SK-N-SH treated with all-trans-retinoic acid at 6 μM for 48 hours (cell line): ENCODE measurements around the gene DPP10.

ENCODE experiments used
- ATAC-seq: fragments of 200-7000 bp; cut with Tn5 transposase; 3 replicates; pipeline ENCODE4 v1.9.1; 2020; ENCODE audit warnings: mild to moderate bottlenecking, moderate library complexity
- ARNTL ChIP-seq: fragments of 450-650 bp; formaldehyde crosslinking; IDR thresholded peaks from 2 replicates; pipeline ENCODE4 v1.5.0; 2020; ENCODE audit warnings: low read depth, mild to moderate bottlenecking, moderate library complexity, borderline replicate concordance
- BACH2 ChIP-seq: fragments of 250-450 bp; sonication (Bioruptor Pico); IDR thresholded peaks from 2 replicates; pipeline ENCODE4 v1.9.0; 2021; ENCODE audit warnings: mild to moderate bottlenecking, borderline replicate concordance
- CREB5 ChIP-seq: fragments of 250-450 bp; sonication (Bioruptor Pico); IDR thresholded peaks from 2 replicates; pipeline ENCODE4 v1.5.1; 2020; ENCODE audit warnings: low read depth, mild to moderate bottlenecking, moderate library complexity
- CSDC2 ChIP-seq: fragments of 250-450 bp; sonication (Bioruptor Pico); IDR thresholded peaks from 2 replicates; pipeline ENCODE4 v1.5.0; 2020; ENCODE audit warnings: mild to moderate bottlenecking, moderate library complexity
- CSRNP3 ChIP-seq: fragments of 250-450 bp; sonication (Bioruptor Pico); IDR thresholded peaks from 2 replicates; pipeline ENCODE4 v1.5.1; 2021; ENCODE audit warnings: mild to moderate bottlenecking, moderate library complexity
- ESRRG ChIP-seq: fragments of 250-450 bp; sonication (Bioruptor Pico); IDR thresholded peaks from 2 replicates; pipeline ENCODE4 v1.6.1; 2021; ENCODE audit warnings: mild to moderate bottlenecking
- GLIS3 ChIP-seq: fragments of 250-450 bp; sonication (Bioruptor Pico); IDR thresholded peaks from 2 replicates; pipeline ENCODE4 v1.5.0; 2020; ENCODE audit warnings: mild to moderate bottlenecking, moderate library complexity
- ISL1 ChIP-seq: fragments of 250-450 bp; sonication (Bioruptor Pico); IDR thresholded peaks from 2 replicates; pipeline ENCODE4 v2.1.2; 2022; ENCODE audit warnings: mild to moderate bottlenecking, moderate library complexity
- OSR1 ChIP-seq: fragments of 250-450 bp; sonication (Bioruptor Pico); IDR thresholded peaks from 2 replicates; pipeline ENCODE4 v1.8.0; 2022; ENCODE audit warnings: moderate library complexity, mild to moderate bottlenecking, inconsistent platforms
- PPARA ChIP-seq: fragments of 250-450 bp; sonication (Bioruptor Pico); IDR thresholded peaks from 2 replicates; pipeline ENCODE4 v1.5.0; 2020; ENCODE audit warnings: mild to moderate bottlenecking, borderline replicate concordance
- RARB ChIP-seq: fragments of 250-450 bp; sonication (Bioruptor Pico); IDR thresholded peaks from 2 replicates; pipeline ENCODE4 v1.8.0; 2021; ENCODE audit warnings: mild to moderate bottlenecking, moderate library complexity
- SNAI2 ChIP-seq: fragments of 250-450 bp; sonication (Bioruptor Pico); IDR thresholded peaks from 2 replicates; pipeline ENCODE4 v1.5.0; 2020; ENCODE audit warnings: mild to moderate bottlenecking, moderate library complexity
- TCF4 ChIP-seq: fragments of 250-450 bp; sonication (Bioruptor Pico); IDR thresholded peaks from 2 replicates; pipeline ENCODE4 v1.8.0; 2021; ENCODE audit warnings: mild to moderate bottlenecking, moderate library complexity, borderline replicate concordance
- TOX ChIP-seq: fragments of 250-450 bp; sonication (Bioruptor Pico); IDR thresholded peaks from 2 replicates; pipeline ENCODE4 v1.8.0; 2021; ENCODE audit warnings: mild to moderate bottlenecking, moderate library complexity, borderline replicate concordance
- TSHZ2 ChIP-seq: fragments of 250-450 bp; sonication (Bioruptor Pico); IDR thresholded peaks from 2 replicates; pipeline ENCODE4 v1.5.0; 2020; ENCODE audit warnings: mild to moderate bottlenecking, moderate library complexity
- ZC3H10 ChIP-seq: fragments of 250-450 bp; sonication (Bioruptor Pico); IDR thresholded peaks from 2 replicates; pipeline ENCODE4 v1.5.1; 2021; ENCODE audit warnings: mild to moderate bottlenecking, moderate library complexity
- ZFP30 ChIP-seq: fragments of 450-650 bp; formaldehyde crosslinking; IDR thresholded peaks from 2 replicates; pipeline ENCODE4 v1.5.0; 2022; ENCODE audit warnings: mild to moderate bottlenecking, moderate library complexity
- ZNF70 ChIP-seq: fragments of 450-650 bp; formaldehyde crosslinking; IDR thresholded peaks from 2 replicates; pipeline ENCODE4 v1.5.0; 2020; ENCODE audit warnings: mild to moderate bottlenecking, moderate library complexity
- TF ChIP-seq, protein P1 (sequence below): fragments of 250-450 bp; sonication (Bioruptor Pico); IDR thresholded peaks from 2 replicates; pipeline ENCODE4 v1.8.0; 2020; ENCODE audit warnings: mild to moderate bottlenecking, moderate library complexity, borderline replicate concordance

Gene DPP10

GRCh38 chr2:114812261-114812660 is 369.8 kb downstream of the DPP10 start:
- TF ChIP-seq OSR1 (CRISPR knock-in tag) (no peak), CSDC2 (no peak), TSHZ2 (CRISPR knock-in tag) (no peak), ISL1 (CRISPR knock-in tag) (no peak), RARB (no peak), CREB5 (CRISPR knock-in tag) (no peak), SNAI2 (CRISPR knock-in tag) (no peak), ZNF70 (CRISPR knock-in tag) (no peak), CSRNP3 (CRISPR knock-in tag) (no peak), ZFP30 (CRISPR knock-in tag) (no peak), TOX (CRISPR knock-in tag) (no peak), TCF4 (CRISPR knock-in tag) (no peak)
- TF ChIP-seq, protein P1, sequence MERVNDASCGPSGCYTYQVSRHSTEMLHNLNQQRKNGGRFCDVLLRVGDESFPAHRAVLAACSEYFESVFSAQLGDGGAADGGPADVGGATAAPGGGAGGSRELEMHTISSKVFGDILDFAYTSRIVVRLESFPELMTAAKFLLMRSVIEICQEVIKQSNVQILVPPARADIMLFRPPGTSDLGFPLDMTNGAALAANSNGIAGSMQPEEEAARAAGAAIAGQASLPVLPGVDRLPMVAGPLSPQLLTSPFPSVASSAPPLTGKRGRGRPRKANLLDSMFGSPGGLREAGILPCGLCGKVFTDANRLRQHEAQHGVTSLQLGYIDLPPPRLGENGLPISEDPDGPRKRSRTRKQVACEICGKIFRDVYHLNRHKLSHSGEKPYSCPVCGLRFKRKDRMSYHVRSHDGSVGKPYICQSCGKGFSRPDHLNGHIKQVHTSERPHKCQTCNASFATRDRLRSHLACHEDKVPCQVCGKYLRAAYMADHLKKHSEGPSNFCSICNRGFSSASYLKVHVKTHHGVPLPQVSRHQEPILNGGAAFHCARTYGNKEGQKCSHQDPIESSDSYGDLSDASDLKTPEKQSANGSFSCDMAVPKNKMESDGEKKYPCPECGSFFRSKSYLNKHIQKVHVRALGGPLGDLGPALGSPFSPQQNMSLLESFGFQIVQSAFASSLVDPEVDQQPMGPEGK (CRISPR knock-in tag): no peak
- no peak for ATAC-seq

- TF ChIP-seq ZC3H10 (no peak), ARNTL (CRISPR knock-in tag) (no peak), ESRRG (CRISPR knock-in tag) (no peak), CREB5 (CRISPR knock-in tag) (no peak), BACH2 (CRISPR knock-in tag) (no peak), CSRNP3 (CRISPR knock-in tag) (no peak)
- TF ChIP-seq, protein P1 (CRISPR knock-in tag): no peak
- no peak for ATAC-seq
Measured at GRCh38 chr2:114814355-114814754, 371.9 kb downstream of the DPP10 start.

GRCh38 chr2:114821055-114821454 is 378.6 kb downstream of the DPP10 start:
- no peak for ATAC-seq
- TF ChIP-seq ARNTL (CRISPR knock-in tag) (no peak), ZC3H10 (no peak), ISL1 (CRISPR knock-in tag) (no peak), GLIS3 (CRISPR knock-in tag) (no peak), RARB (no peak), SNAI2 (CRISPR knock-in tag) (no peak), ESRRG (CRISPR knock-in tag) (no peak), PPARA (CRISPR knock-in tag) (no peak), TSHZ2 (CRISPR knock-in tag) (no peak), ZFP30 (CRISPR knock-in tag) (no peak), TCF4 (CRISPR knock-in tag) (no peak)
- TF ChIP-seq, protein P1 (CRISPR knock-in tag): no peak
